Nephron (organoid): Measurements from ENCODE around the gene GALE.

Experiments used
- H3K27ac Mint-ChIP-seq, 3 experiments: 2 replicates each; pipeline ENCODE4 v1.8.0; 2020; ENCODE audit warnings: mixed read lengths in 3 of 3, mild to moderate bottlenecking in 2 of 3, moderate library complexity in 1 of 3
- H3K27me3 Mint-ChIP-seq: 2 replicates; pipeline ENCODE4 v1.8.0; 2021; ENCODE audit warnings: low read depth, mild to moderate bottlenecking, moderate library complexity, mixed read lengths
- H3K36me3 Mint-ChIP-seq: 2 replicates; pipeline ENCODE4 v1.8.0; 2020; ENCODE audit warnings: low read depth, mixed read lengths
- H3K4me1 Mint-ChIP-seq: 2 replicates; pipeline ENCODE4 v1.8.0; 2020; ENCODE audit warnings: mixed read lengths
- H3K4me3 Mint-ChIP-seq, 3 experiments: 2 replicates each; pipeline ENCODE4 v1.8.0; 2020; ENCODE audit warnings: mild to moderate bottlenecking in 3 of 3, mixed read lengths in 3 of 3, moderate library complexity in 2 of 3
- H3K9me3 Mint-ChIP-seq: 2 replicates; pipeline ENCODE4 v1.8.0; 2020; ENCODE audit warnings: mixed read lengths
- TF ChIP-seq, protein P1 (sequence below), 3 experiments: fragments of 200-600 bp; sonication (generic); IDR thresholded peaks; one replicate each; pipeline ENCODE4 v1.5.0; 2021; ENCODE audit warnings: antibody characterized with exemption in 3 of 3; ENCODE audit not compliant: unreplicated experiment in 3 of 3

The GALE gene

DNA sequence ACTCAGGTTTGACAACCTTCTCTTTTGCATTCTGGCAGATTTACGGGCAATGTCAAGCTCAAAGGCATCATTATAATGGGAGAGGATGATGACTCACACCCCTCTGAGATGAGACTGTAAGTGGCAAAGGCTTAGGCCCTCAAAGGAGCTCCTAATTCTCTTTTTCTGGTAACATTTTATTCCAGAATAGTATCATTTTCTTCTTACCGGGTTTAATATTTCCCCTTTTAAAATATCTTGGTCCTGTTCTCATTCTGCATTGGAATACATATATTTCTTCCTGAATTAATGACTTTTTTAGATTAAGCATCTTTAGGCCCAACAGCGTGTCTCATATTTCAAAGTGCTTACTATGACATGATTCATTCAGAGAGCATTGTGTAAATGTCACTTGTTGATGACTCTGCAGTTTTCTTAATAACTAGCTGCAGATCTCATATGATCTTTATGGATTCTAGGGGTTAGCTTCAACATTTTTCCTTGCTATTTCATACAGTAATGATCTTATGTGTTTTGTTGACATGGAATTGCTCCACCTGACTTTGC, 20.7 kb downstream of the GALE start:
- Mint-ChIP-seq H3K36me3 (peaks cover 18% of the 10 kb centered on the region), H3K27me3 (no peaks in the 10 kb centered on the region), H3K27ac (peak overlapping the region in 1 of 3 experiments; percentile 6), H3K9me3 (no peaks in the 10 kb centered on the region), H3K4me1 (peaks cover 18% of the 10 kb centered on the region), H3K4me3 (peak overlapping the region; percentile 83 to 87 (median 86))
- TF ChIP-seq, protein P1, sequence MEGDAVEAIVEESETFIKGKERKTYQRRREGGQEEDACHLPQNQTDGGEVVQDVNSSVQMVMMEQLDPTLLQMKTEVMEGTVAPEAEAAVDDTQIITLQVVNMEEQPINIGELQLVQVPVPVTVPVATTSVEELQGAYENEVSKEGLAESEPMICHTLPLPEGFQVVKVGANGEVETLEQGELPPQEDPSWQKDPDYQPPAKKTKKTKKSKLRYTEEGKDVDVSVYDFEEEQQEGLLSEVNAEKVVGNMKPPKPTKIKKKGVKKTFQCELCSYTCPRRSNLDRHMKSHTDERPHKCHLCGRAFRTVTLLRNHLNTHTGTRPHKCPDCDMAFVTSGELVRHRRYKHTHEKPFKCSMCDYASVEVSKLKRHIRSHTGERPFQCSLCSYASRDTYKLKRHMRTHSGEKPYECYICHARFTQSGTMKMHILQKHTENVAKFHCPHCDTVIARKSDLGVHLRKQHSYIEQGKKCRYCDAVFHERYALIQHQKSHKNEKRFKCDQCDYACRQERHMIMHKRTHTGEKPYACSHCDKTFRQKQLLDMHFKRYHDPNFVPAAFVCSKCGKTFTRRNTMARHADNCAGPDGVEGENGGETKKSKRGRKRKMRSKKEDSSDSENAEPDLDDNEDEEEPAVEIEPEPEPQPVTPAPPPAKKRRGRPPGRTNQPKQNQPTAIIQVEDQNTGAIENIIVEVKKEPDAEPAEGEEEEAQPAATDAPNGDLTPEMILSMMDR (IDR thresholded peaks at IDR 0.05; ENCODE audit: unreplicated experiment in 3 of 3), result no peak

DNA sequence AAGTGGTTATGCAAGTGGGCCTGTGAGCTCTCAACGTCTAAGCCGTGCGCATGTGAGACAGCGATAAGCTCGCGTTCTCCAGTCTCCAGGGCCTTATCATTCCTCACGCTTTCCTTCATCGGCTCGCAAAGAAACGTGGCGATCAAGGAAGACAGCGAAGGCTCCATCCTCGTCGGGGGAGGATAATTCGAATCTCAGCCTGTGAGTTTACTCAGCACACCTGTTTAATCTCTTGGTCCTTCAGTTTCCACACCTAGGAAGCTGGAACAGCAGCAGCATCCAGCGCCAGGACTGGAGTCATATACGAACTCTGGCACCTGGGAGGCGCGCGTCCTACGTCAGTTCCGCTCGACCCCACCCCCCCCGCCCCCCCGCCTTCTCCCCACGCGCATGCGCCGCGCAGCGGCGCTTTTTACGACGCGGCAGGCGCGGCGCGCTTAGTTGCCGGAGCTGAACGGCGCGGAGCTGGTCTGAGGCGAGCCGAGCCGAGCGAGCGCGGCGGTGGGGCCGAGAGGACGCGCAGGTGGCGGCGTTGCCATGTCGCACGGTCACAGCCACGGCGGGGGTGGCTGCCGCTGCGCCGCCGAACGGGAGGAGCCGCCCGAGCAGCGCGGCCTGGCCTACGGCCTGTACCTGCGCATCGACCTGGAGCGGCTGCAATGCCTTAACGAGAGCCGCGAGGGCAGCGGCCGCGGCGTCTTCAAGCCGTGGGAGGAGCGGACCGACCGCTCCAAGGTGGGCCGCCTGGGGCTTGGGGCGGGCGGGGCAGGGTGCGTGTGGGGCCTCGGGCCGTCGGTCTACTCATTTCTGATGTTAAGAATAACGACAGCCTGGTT, 22.4 kb downstream of the GALE start, which contains the start of gene PITHD1:
Gene PITHD1 (plus strand): TSS at position 440 of the 836 bp plus-strand sequence. CDS start 98 bp downstream, at position 538.
- H3K27ac Mint-ChIP-seq, result peak within 1 kb of the TSS; percentile 93 to 96 (median 93)
- H3K27me3 Mint-ChIP-seq, result no peaks in the 10 kb centered on the region
- H3K9me3 Mint-ChIP-seq, result no peaks in the 10 kb centered on the region
- peak within 1 kb of the TSS; percentile 83 to 99 (median 87) for H3K4me3 Mint-ChIP-seq
- peaks cover 12% of the 10 kb centered on the region for H3K36me3 Mint-ChIP-seq
- TF ChIP-seq, protein P1 (IDR thresholded peaks at IDR 0.05; ENCODE audit: unreplicated experiment in 3 of 3), result no peak
- H3K4me1 Mint-ChIP-seq, result peaks cover 18% of the 10 kb centered on the region

DNA sequence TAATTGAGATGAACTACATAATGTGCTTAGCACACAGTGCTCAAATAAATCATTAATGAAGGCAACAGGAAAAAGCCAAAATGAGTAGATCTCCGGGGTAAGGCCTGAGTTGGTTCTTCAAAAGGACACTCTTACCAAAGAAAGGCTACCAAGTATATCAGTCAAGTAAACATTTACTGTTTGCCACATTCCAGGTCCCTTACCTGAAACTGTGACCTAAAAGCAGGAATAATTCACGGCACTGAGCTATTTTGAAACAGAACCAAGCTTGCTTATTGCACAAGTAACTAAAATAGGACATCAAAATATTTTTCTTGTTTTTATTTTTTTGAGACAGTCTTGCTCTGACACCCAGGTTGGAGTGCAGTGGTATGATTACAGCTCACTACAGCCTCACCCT, 24.3 kb downstream of the GALE start:
- Mint-ChIP-seq H3K4me3 (peak overlapping the region; percentile 41 to 99 (median 83)), H3K27ac (no peak overlapping the region), H3K4me1 (peaks cover 18% of the 10 kb centered on the region), H3K36me3 (peaks cover 8% of the 10 kb centered on the region), H3K9me3 (no peaks in the 10 kb centered on the region), H3K27me3 (no peaks in the 10 kb centered on the region)
- TF ChIP-seq, protein P1 (IDR thresholded peaks at IDR 0.05; ENCODE audit: unreplicated experiment in 3 of 3), result no peak

DNA sequence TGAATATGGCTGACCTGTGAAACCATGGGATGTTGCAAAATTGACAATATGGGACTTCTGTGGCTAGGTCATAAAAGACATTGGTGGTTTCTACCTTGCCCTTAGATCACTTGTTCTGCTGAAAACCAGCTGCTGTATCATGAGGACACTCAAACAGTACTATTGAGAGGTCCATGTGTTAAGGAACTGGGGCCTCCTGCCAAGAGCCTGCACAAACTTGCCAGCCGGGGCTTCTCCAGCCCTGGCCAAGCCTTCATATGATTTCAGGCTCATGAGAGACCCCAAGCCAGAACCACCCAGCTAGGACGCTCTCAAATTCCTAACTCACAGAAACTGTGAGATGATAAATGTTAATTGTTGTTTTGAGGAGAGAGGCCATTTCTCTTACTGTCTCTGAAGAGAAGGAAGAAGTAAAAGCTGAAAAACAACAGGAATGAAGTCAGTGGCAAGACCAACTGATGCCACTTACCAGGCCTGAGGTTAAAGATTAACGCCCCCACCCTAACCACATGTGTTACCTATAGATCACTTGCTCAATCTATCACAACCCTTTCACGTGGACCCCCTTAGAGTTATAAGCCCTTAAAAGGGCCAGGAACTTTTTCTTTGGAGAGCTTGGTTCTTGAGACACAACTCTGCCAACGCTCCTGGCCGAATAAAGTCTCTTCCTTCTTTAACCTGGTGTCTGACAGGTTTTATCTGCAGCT, 26.2 kb downstream of the GALE start:
- Mint-ChIP-seq H3K4me3 (peak overlapping the region; percentile 18 to 70 (median 49)), H3K4me1 (peaks cover 9% of the 10 kb centered on the region), H3K9me3 (no peaks in the 10 kb centered on the region), H3K27ac (peak overlapping the region in 1 of 3 experiments; percentile 14), H3K27me3 (no peaks in the 10 kb centered on the region), H3K36me3 (peaks cover 5% of the 10 kb centered on the region)
- TF ChIP-seq, protein P1 (IDR thresholded peaks at IDR 0.05; ENCODE audit: unreplicated experiment in 3 of 3), result no peak

DNA sequence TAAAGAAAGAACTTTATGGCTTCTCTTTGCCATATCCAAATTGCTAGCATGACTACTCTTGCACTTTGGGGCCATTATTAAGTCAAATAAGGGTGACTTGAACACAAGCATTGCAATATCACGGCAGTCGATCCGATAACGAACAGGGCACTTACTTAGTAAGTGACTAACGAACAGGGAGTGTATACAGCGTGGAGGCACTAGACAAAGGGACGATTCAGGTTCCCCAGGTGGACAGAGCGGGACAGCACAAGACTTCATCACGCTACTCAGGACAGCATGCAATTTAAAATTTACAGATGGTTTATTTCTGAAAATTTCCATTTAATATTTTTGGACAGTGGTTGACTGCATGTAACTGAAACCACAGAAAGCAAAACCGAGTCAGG, 27.7 kb downstream of the GALE start:
- no peaks in the 10 kb centered on the region for H3K9me3 Mint-ChIP-seq
- TF ChIP-seq, protein P1 (IDR thresholded peaks at IDR 0.05; ENCODE audit: unreplicated experiment in 3 of 3), result no peak
- H3K4me1 Mint-ChIP-seq, result peaks cover 2% of the 10 kb centered on the region
- H3K36me3 Mint-ChIP-seq, result peaks cover 5% of the 10 kb centered on the region
- no peaks in the 10 kb centered on the region for H3K27me3 Mint-ChIP-seq
- H3K4me3 Mint-ChIP-seq, result no peak overlapping the region
- no peak overlapping the region for H3K27ac Mint-ChIP-seq
